HG02870 (cell line): ENCODE results near the gene CHRM5.

Source experiments
- ATAC-seq: cut with Tn5 transposase; IDR thresholded peaks from one replicate; pipeline ENCODE4 v1.9.1; 2021; ENCODE audit warnings: mild to moderate bottlenecking, moderate library complexity; ENCODE audit not compliant: unreplicated experiment

Gene CHRM5

GRCh38 chr15:33968224-33968623, at the start of gene CHRM5:
Gene CHRM5, plus strand, starts transcription at chr15:33968497. Its CDS starts 94,221 bp downstream, at chr15:34062718.
- ATAC-seq, result no peak

- ATAC-seq, result no peak
Measured at GRCh38 chr15:33923446-33923845, 44.9 kb upstream of the CHRM5 start.

- no peak for ATAC-seq
Measured at GRCh38 chr15:33926260-33926659, 42.0 kb upstream of the CHRM5 start.

GRCh38 chr15:33932734-33933133, 35.6 kb upstream of the CHRM5 start:
- no peak for ATAC-seq

- ATAC-seq, result no peak
Measured at GRCh38 chr15:33934396-33934795, 33.9 kb upstream of the CHRM5 start.

GRCh38 chr15:33934921-33935320, 33.4 kb upstream of the CHRM5 start:
- no peak for ATAC-seq

- no peak for ATAC-seq
Measured at GRCh38 chr15:33941279-33942063, 26.8 kb upstream of the CHRM5 start.

GRCh38 chr15:33946152-33946551, 22.1 kb upstream of the CHRM5 start:
- no peak for ATAC-seq

GRCh38 chr15:33955945-33956344, 12.4 kb upstream of the CHRM5 start:
- ATAC-seq, result no peak

GRCh38 chr15:33956397-33956796, 11.9 kb upstream of the CHRM5 start:
- ATAC-seq, result no peak

GRCh38 chr15:33959844-33960548, 8.3 kb upstream of the CHRM5 start:
- no peak for ATAC-seq

- no peak for ATAC-seq
Measured at GRCh38 chr15:33960549-33960935, 7.8 kb upstream of the CHRM5 start.

- ATAC-seq, result peak; percentile 48
Measured at GRCh38 chr15:33963831-33964664, 4.2 kb upstream of the CHRM5 start.

- no peak for ATAC-seq
Measured at GRCh38 chr15:33964665-33965040, 3.6 kb upstream of the CHRM5 start.

GRCh38 chr15:33968821-33969220, 524 bp downstream of the CHRM5 start:
- no peak for ATAC-seq

GRCh38 chr15:33971811-33972210, 3.5 kb downstream of the CHRM5 start:
- ATAC-seq, result no peak

- no peak for ATAC-seq
Measured at GRCh38 chr15:33975022-33975565, 6.8 kb downstream of the CHRM5 start.

- no peak for ATAC-seq
Measured at GRCh38 chr15:33980159-33980558, 11.9 kb downstream of the CHRM5 start.

- no peak for ATAC-seq
Measured at GRCh38 chr15:33982516-33982915, 14.2 kb downstream of the CHRM5 start.

GRCh38 chr15:33985287-33985686, 17.0 kb downstream of the CHRM5 start:
- ATAC-seq, result no peak

- ATAC-seq, result no peak
Measured at GRCh38 chr15:33985751-33986150, 17.5 kb downstream of the CHRM5 start.
